K562 (cell line): ENCODE measurements around the gene DYNC2I2. TPM values are rescaled to one million over a fixed set of nuclear protein-coding genes. Genes with fewer than 3 reads are reported as not detected.

Experiments used
- ATAC-seq: fragments of 200-7000 bp; cut with Tn5 transposase; 3 replicates; pipeline ENCODE4 v1.9.1; 2020; ENCODE audit warnings: moderate library complexity
- BruUV-seq: library from RNA; stranded (reverse); fragments of 400-500 nt; replicated peaks from 2 replicates; lab custom pipeline; 2021; lab: Mats Ljungman, UMichigan
- CTCF ChIA-PET: fragments of 300-600 bp; formaldehyde crosslinking; extraction: SDS; loops from one replicate; lab custom pipeline; 2021; ENCODE audit warnings: low intra/inter-chr PET ratio; lab: Yijun Ruan, JAX
- POLR2A ChIA-PET: fragments of 300-600, 350-650 bp; sonication (Branson Sonifier 250); formaldehyde crosslinking; extraction: SDS; loops from one replicate; lab custom pipeline; 2021; ENCODE audit warnings: antibody characterized with exemption, inconsistent platforms; lab: Yijun Ruan, JAX
- DNase-seq, 4 experiments: peaks; one replicate each; pipeline versions ENCODE4 v3.0.0 to v3.0.0-alpha.2; 2011 to 2018; ENCODE audit warnings: low spot score in 3 of 4, mixed read lengths in 3 of 4; ENCODE audit errors: extremely low read depth in 1 of 4
- FAIRE-seq: peaks from 2 replicates; lab custom pipeline; 2011; peaks lifted over from hg19 to GRCh38; lab: Jason Lieb, UNC
- H2AFZ ChIP-seq: 2 replicates; pipeline ENCODE4 v1.6.0; 2011; ENCODE audit warnings: low read depth, low read length, control low read depth, inconsistent platforms
- H3K27ac ChIP-seq: fragments of 200-600 bp; 3 replicates; pipeline ENCODE4 v1.8.0; 2011; ENCODE audit warnings: low read depth, mild to moderate bottlenecking, control low read depth, inconsistent platforms, low read length, moderate library complexity, mixed read lengths; ENCODE audit errors: extremely low read depth
- H3K27me3 ChIP-seq, 2 experiments: fragments of 300-600 bp in 1 of 2; 2 replicates in 1 of 2; 3 replicates in 1 of 2; pipeline versions ENCODE4 v1.6.0 to v1.8.0; 2011; ENCODE audit warnings: inconsistent platforms in 2 of 2, low read length in 2 of 2, mild to moderate bottlenecking in 1 of 2, mixed read lengths in 1 of 2, moderate library complexity in 1 of 2; ENCODE audit not compliant: control insufficient read depth in 2 of 2, insufficient read depth in 2 of 2
- H3K36me3 ChIP-seq: fragments of 300-600 bp; 3 replicates; pipeline ENCODE4 v1.8.0; 2011; ENCODE audit warnings: mild to moderate bottlenecking, low read length, inconsistent platforms; ENCODE audit not compliant: control insufficient read depth, insufficient read depth
- H3K4me1 ChIP-seq, 2 experiments: fragments of 200-600 bp in 1 of 2; replicated peaks in 1 of 2; 2 replicates in 1 of 2; 3 replicates in 1 of 2; pipeline versions ENCODE4 v1.5.1 to v1.8.0; 2011; ENCODE audit warnings: inconsistent platforms in 2 of 2, low read length in 2 of 2, mild to moderate bottlenecking in 1 of 2, mixed read lengths in 1 of 2, moderate library complexity in 1 of 2; ENCODE audit not compliant: control insufficient read depth in 2 of 2, insufficient read depth in 2 of 2
- H3K4me2 ChIP-seq: 2 replicates; pipeline ENCODE4 v1.6.1; 2011; ENCODE audit warnings: low read length, control low read depth, inconsistent platforms, mixed read lengths; ENCODE audit not compliant: insufficient read depth
- H3K4me3 ChIP-seq: fragments of 200-600 bp; sonication (generic), shearing (Covaris generic); 2 replicates; pipeline ENCODE4 v1.5.1; 2016; ENCODE audit warnings: control low read depth, inconsistent platforms
- H3K79me2 ChIP-seq: fragments of 200-600 bp; 3 replicates; pipeline ENCODE4 v1.8.0; 2011; ENCODE audit warnings: low read length, inconsistent platforms; ENCODE audit not compliant: control insufficient read depth, insufficient read depth
- H3K9ac ChIP-seq, 2 experiments: 2 replicates each; pipeline versions ENCODE4 v1.6.0 to v1.6.1; 2011; ENCODE audit warnings: low read depth in 2 of 2, low read length in 2 of 2, control low read depth in 1 of 2, inconsistent platforms in 1 of 2, mild to moderate bottlenecking in 1 of 2, mixed read lengths in 1 of 2; ENCODE audit not compliant: insufficient read depth in 1 of 2
- H3K9me1 ChIP-seq: one replicate; pipeline ENCODE4 v1.6.0; 2011; ENCODE audit warnings: inconsistent platforms, mild to moderate bottlenecking, low read length, moderate library complexity; ENCODE audit not compliant: control insufficient read depth, insufficient read depth
- H3K9me3 ChIP-seq: replicated peaks from 2 replicates; pipeline ENCODE4 v1.5.1; 2011; ENCODE audit warnings: low read depth, low read length, inconsistent platforms; ENCODE audit not compliant: control insufficient read depth, insufficient read depth
- H4K20me1 ChIP-seq: replicated peaks from 2 replicates; pipeline ENCODE4 v1.6.1; 2011; ENCODE audit warnings: low read length, inconsistent platforms, mixed read lengths; ENCODE audit not compliant: control insufficient read depth, insufficient read depth
- AFF4 ChIP-seq: sonication (generic); formaldehyde crosslinking; IDR thresholded peaks from 2 replicates; pipeline ENCODE4 v1.8.0; 2023; ENCODE audit warnings: mild to moderate bottlenecking, missing genetic modification reagents
- CHD1 ChIP-seq: fragments of 200-600 bp; sonication (generic); IDR thresholded peaks from one replicate; pipeline ENCODE4 v1.6.1; 2012; ENCODE audit warnings: mild to moderate bottlenecking, moderate library complexity, low read length, inconsistent platforms
- FIP1L1 ChIP-seq: fragments of 200-400 bp; formaldehyde crosslinking; IDR thresholded peaks from 2 replicates; pipeline ENCODE4 v1.6.1; 2018; ENCODE audit warnings: mild to moderate bottlenecking, low read depth, low read length; ENCODE audit not compliant: poor library complexity, severe bottlenecking
- MEF2D ChIP-seq: conservative IDR thresholded peaks from 2 replicates; pipeline ENCODE4 v1.6.1; 2016; ENCODE audit warnings: low read depth, missing genetic modification characterization, missing compliant biosample characterization
- MLX ChIP-seq, 2 experiments: fragments of 450-650 bp in 1 of 2; sonication (generic) in 1 of 2; formaldehyde crosslinking; conservative IDR thresholded peaks; 2 replicates each; pipeline versions ENCODE4 v1.4.0 to v1.8.1; 2020 to 2022; ENCODE audit warnings: mild to moderate bottlenecking in 1 of 2, missing genetic modification reagents in 1 of 2
- RBM17 ChIP-seq: fragments of 200-400 bp; formaldehyde crosslinking; IDR thresholded peaks from 2 replicates; pipeline ENCODE4 v1.6.1; 2017; ENCODE audit warnings: low read depth, mild to moderate bottlenecking, low read length, borderline replicate concordance
- ZNF589 ChIP-seq: fragments of 200-800 bp; sonication (Bioruptor generic); IDR thresholded peaks from 2 replicates; pipeline ENCODE4 v1.6.1; 2016; ENCODE audit warnings: low read depth, missing genetic modification characterization, missing compliant biosample characterization
- ZNF609 ChIP-seq: sonication (generic); formaldehyde crosslinking; IDR thresholded peaks from 2 replicates; pipeline ENCODE4 v1.8.1; 2023; ENCODE audit warnings: missing genetic modification reagents, mild to moderate bottlenecking, borderline replicate concordance
- WGBS: fragments of 100-300 bp; shearing (Covaris generic); methylation state at CpG from one replicate; pipeline ENCODE4 v1.1.6; 2016; ENCODE audit warnings: low coverage, mixed read lengths; ENCODE audit not compliant: insufficient coverage; ENCODE audit errors: missing lambda C conversion rate; 5-methylcytosine and 5-hydroxymethylcytosine counted together
- in situ Hi-C: fragments of 300-500 bp; cut with MboI; formaldehyde crosslinking; loops from 4 replicates; pipeline ENCODE4 v1.15.0; 2018; ENCODE audit warnings: inconsistent platforms, mixed read lengths
- intact Hi-C: fragments of 100-400 bp; cut with micrococcal nuclease; formaldehyde crosslinking; loops from 2 replicates; pipeline ENCODE4 v1.14.2; 2022
- polyA plus RNA-seq, 8 experiments: library from polyadenylated mRNA; depleted of rRNA in 4 of 8; stranded (reverse) in 5 of 8; unstranded in 3 of 8; fragments of >200 nt; fragmentation: Nextera tagmentation in 2 of 8; fragmentation: Illumina TruSeq in 1 of 8; extraction: Ambion mirVana in 2 of 8; extraction: Trizol in 1 of 8; gene quantifications; 2 replicates each; pipeline versions ENCODE4 v1.2.1 to v1.2.3, GENCODE V29; 2011 to 2014; ENCODE audit warnings: inconsistent platforms in 1 of 8, missing spikeins in 1 of 8
- total RNA-seq, 7 experiments: library from RNA; depleted of rRNA in 6 of 7; stranded (reverse); fragments of >200 nt in 6 of 7; fragmentation: Illumina TruSeq in 2 of 7; extraction: Trizol in 2 of 7; gene quantifications; 2 replicates each; pipeline versions ENCODE4 v1.2.1 to v1.2.3, GENCODE V29; 2011 to 2021; ENCODE audit warnings: low replicate concordance in 1 of 7

Gene DYNC2I2
- total and polyA plus RNA-seq, 9 of the 15 experiments (the other 6 are each of a cell fraction or from before 2014, with no cell fraction given) = 1.5 to 249 (median 70.0) TPM

GRCh38 chr9:128619779-128620178, 36.9 kb downstream of the DYNC2I2 start (continued):
- TF ChIP-seq ZNF609 (CRISPR knock-in tag) (no peak), MEF2D (no peak)

GRCh38 chr9:128619127-128619526, 37.5 kb downstream of the DYNC2I2 start:
- Histone ChIP-seq H4K20me1 (no peaks in the 10 kb centered on the region), H2AFZ (no peak overlapping the region), H3K36me3 (no peaks in the 10 kb centered on the region), H3K9ac (no peak overlapping the region), H3K4me2 (no peak overlapping the region), H3K4me1 (0 out of 5 replicates have a peak, but pooled peaks cover 0 to 3% of the 10 kb centered on the region in 2 experiments), H3K4me3 (no peak overlapping the region), H3K9me3 (no peaks in the 10 kb centered on the region), H3K79me2 (no peaks in the 10 kb centered on the region), H3K27me3 (no peaks in the 10 kb centered on the region), H3K27ac (no peak overlapping the region), H3K9me1 (no peaks in the 10 kb centered on the region)
- ChIA-PET POLR2A (interaction anchor here (0.8 kb wide), 1 partner anchor 1138 kb away, joined by 3 read pairs; no protein-coding TSS in a partner anchor), CTCF (no interaction called here)
- BruUV-seq = no TSS peak
- 32% methylated on average over 6 of the region's 6 CpGs for WGBS
- no peak for FAIRE-seq
- ATAC-seq = no peak
- in situ Hi-C loops (no loop called here), intact Hi-C loops (loop anchor here (10.0 kb wide), 2 partner anchors 114 to 204 kb away; partner anchors contain the start of gene GLE1)
- no peak for DNase-seq
- no peak for TF ChIP-seq ZNF589 (CRISPR knock-in tag)
- TF ChIP-seq RBM17 = no peak
- TF ChIP-seq AFF4 (CRISPR knock-in tag) = no peak
- TF ChIP-seq CHD1 = no peak
- TF ChIP-seq MLX (CRISPR knock-in tag; conservative IDR thresholded peaks at IDR 0.05) = no peak
- TF ChIP-seq FIP1L1 = no peak
